Pancreas (tissue), 10 donors: ENCODE data around the gene SETD7. TPM values are rescaled to one million over a fixed set of nuclear protein-coding genes. Genes with fewer than 3 reads are reported as not detected.

Experiments used
- ATAC-seq, 4 donors: fragments of 200-7000 bp; cut with Tn5 transposase; one replicate each; pipeline versions ENCODE4 v1.8.0 to v1.9.1; 2020; ENCODE audit warnings: mild to moderate bottlenecking in 4 of 4, moderate library complexity in 4 of 4
- DNase-seq, 6 donors: peaks; one replicate each; pipeline ENCODE4 v3.0.0-alpha.2; 2020
- FAIRE-seq: peaks from 2 replicates; lab custom pipeline; 2012; peaks lifted over from hg19 to GRCh38; lab: Jason Lieb, UNC
- H3K27ac ChIP-seq, 4 donors: fragments of 200-600 bp; sonication (generic); 1 replicate in 3 of 4; 2 replicates in 1 of 4; pipeline versions ENCODE4 v1.5.0 to v1.8.0; 2020
- H3K27me3 ChIP-seq, 4 donors: fragments of 200-600 bp; one replicate each; pipeline ENCODE4 v1.8.0; 2021
- H3K36me3 ChIP-seq, 3 donors: fragments of 200-600 bp; sonication (generic) in 1 of 3; one replicate each; pipeline versions ENCODE4 v1.5.0 to v1.8.0; 2020 to 2021
- H3K4me1 ChIP-seq, 3 donors: fragments of 200-600 bp; one replicate each; pipeline ENCODE4 v1.8.0; 2021
- H3K4me3 ChIP-seq, 4 donors: fragments of 200-600 bp; sonication (generic) in 2 of 4; one replicate each; pipeline versions ENCODE4 v1.5.0 to v1.8.0; 2020 to 2021
- H3K9me3 ChIP-seq, 4 donors: fragments of 200-600 bp; one replicate each; pipeline ENCODE4 v1.8.0; 2021
- CTCF ChIP-seq, 4 donors: fragments of 200-600 bp; sonication (generic) in 3 of 4; IDR thresholded peaks; one replicate each; pipeline versions ENCODE4 v1.5.0 to v1.8.0; 2021; ENCODE audit warnings: antibody characterized with exemption in 4 of 4
- WGBS, 2 donors: extraction: QIAGEN DNeasy Blood & Tissue Kit; methylation state at CpG; one replicate each; pipeline ENCODE4 v1.1.7; 2013; 5-methylcytosine and 5-hydroxymethylcytosine counted together
- intact Hi-C, 3 donors: fragments of 100-400 bp; cut with DNase I; formaldehyde crosslinking; loops; one replicate each; pipeline versions ENCODE4 v1.11.1 to v1.14.2; 2022
- polyA plus RNA-seq, 2 donors: library from polyadenylated mRNA; stranded (reverse); fragments of 200-250 nt; gene quantifications; one replicate each; pipeline ENCODE4 v1.2.3, GENCODE V29; 2013
- total RNA-seq, 6 donors: library from RNA; stranded (reverse); fragmentation: NEBNext Ultra II Directional in 4 of 6; extraction: Animal tissue kit (Norgen Biotek cat#: 25700) in 4 of 6; gene quantifications; one replicate each; pipeline versions ENCODE4 v1.2.1 to v1.2.4, GENCODE V29; 2021 to 2023
- donor health status: healthy with polysubstance abuse.
- donor health status: DM: no; HTN: no; CAD: no; lungs with moderate emphysema.
- donor health status: DM: no; HTN: no; CAD: no.
- donor health status: control.
- donor health status: control.
- donor health status: Bipolar disorder and iron deficiency.
- donor health status: DM: yes; HTN: yes; CAD: no.
- donor health status: DM: no; HTN: no; CAD: no.
- donor health status: DM: no; HTN: no; CAD: no.
- donor health status: DM: yes; HTN: yes; CAD: no.

SETD7 gene
- total and polyA plus RNA-seq, 8 donors: 7.1 to 25.1 (median 15.8) TPM

GRCh38 chr4:139508581-139509237 is 47.3 kb downstream of the SETD7 start:
- TF ChIP-seq CTCF (IDR thresholded peaks at IDR 0.05): no peak
- H3K27ac ChIP-seq: no peak overlapping the region
- WGBS, 2 donors: 94% methylated on average over 11 of the region's 11 CpGs
- FAIRE-seq: no peak
- H3K27me3 ChIP-seq: no peaks in the 10 kb centered on the region
- DNase-seq: no peak
- no peak for ATAC-seq
- H3K9me3 ChIP-seq: no peaks in the 10 kb centered on the region
- no peaks in the 10 kb centered on the region for H3K4me1 ChIP-seq
- intact Hi-C loops: no loop called here
- no peak overlapping the region for H3K4me3 ChIP-seq
- H3K36me3 ChIP-seq: peaks cover 0 to 14% (median 0%) of the 10 kb centered on the region in 3 donors

GRCh38 chr4:139506774-139507173 is 49.2 kb downstream of the SETD7 start:
- H3K27me3 ChIP-seq: no peaks in the 10 kb centered on the region
- intact Hi-C loops: no loop called here
- no peak for TF ChIP-seq CTCF (IDR thresholded peaks at IDR 0.05)
- DNase-seq (no peak), ATAC-seq (no peak), FAIRE-seq (no peak)
- WGBS, 2 donors: 92 to 93% methylated on average over 9 of the region's 9 CpGs
- no peak overlapping the region for H3K4me3 ChIP-seq
- H3K4me1 ChIP-seq: no peaks in the 10 kb centered on the region
- peaks cover 0 to 8% (median 0%) of the 10 kb centered on the region in 3 donors for H3K36me3 ChIP-seq
- no peaks in the 10 kb centered on the region for H3K9me3 ChIP-seq
- no peak overlapping the region for H3K27ac ChIP-seq

GRCh38 chr4:139503622-139504166 is 52.3 kb downstream of the SETD7 start:
- H3K4me3 ChIP-seq: no peak overlapping the region
- no peak for FAIRE-seq
- no peak overlapping the region for H3K27ac ChIP-seq
- H3K36me3 ChIP-seq: no peaks in the 10 kb centered on the region
- intact Hi-C loops: no loop called here
- no peak for ATAC-seq
- TF ChIP-seq CTCF (IDR thresholded peaks at IDR 0.05): no peak
- H3K9me3 ChIP-seq: no peaks in the 10 kb centered on the region
- no peaks in the 10 kb centered on the region for H3K4me1 ChIP-seq
- no peaks in the 10 kb centered on the region for H3K27me3 ChIP-seq
- no peak for DNase-seq

GRCh38 chr4:139501927-139502899 is 53.8 kb downstream of the SETD7 start:
- intact Hi-C loops: no loop called here
- Histone ChIP-seq H3K27ac (no peak overlapping the region), H3K27me3 (no peaks in the 10 kb centered on the region), H3K9me3 (no peaks in the 10 kb centered on the region), H3K36me3 (no peaks in the 10 kb centered on the region), H3K4me1 (peaks cover under 1 to 2% (median 1%) of the 10 kb centered on the region in 3 donors), H3K4me3 (no peak overlapping the region)
- DNase-seq (no peak), ATAC-seq (no peak), FAIRE-seq (no peak)
- 72 to 83% methylated on average over 13 of the region's 13 CpGs for WGBS, 2 donors
- TF ChIP-seq CTCF (IDR thresholded peaks at IDR 0.05): no peak
